ENCODE results near the gene GALNT14.

GALNT14 gene

GRCh38 chr2:30888852-30889409 is 249.3 kb downstream of the GALNT14 start:
- DNase-seq (ENCODE audit: low read depth) = no peak

- no peak for DNase-seq (ENCODE audit: low read depth)
Measured at GRCh38 chr2:30886080-30886479, 252.2 kb downstream of the GALNT14 start.

GRCh38 chr2:30883822-30884221 is 254.4 kb downstream of the GALNT14 start:
- DNase-seq (ENCODE audit: low read depth) = no peak

- DNase-seq (ENCODE audit: low read depth) = no peak
Measured at GRCh38 chr2:30883184-30883583, 255.1 kb downstream of the GALNT14 start.

GRCh38 chr2:30880516-30880915 is 257.7 kb downstream of the GALNT14 start:
- DNase-seq (ENCODE audit: low read depth) = no peak

- no peak for DNase-seq (ENCODE audit: low read depth)
Measured at GRCh38 chr2:30877833-30878232, 260.4 kb downstream of the GALNT14 start.

GRCh38 chr2:30872797-30873196 is 265.4 kb downstream of the GALNT14 start:
- no peak for DNase-seq (ENCODE audit: low read depth)

- DNase-seq (ENCODE audit: low read depth) = no peak
Measured at GRCh38 chr2:30871980-30872789, 266.1 kb downstream of the GALNT14 start.

GRCh38 chr2:30871440-30871839 is 266.8 kb downstream of the GALNT14 start:
- no peak for DNase-seq (ENCODE audit: low read depth)

GRCh38 chr2:30869988-30870387 is 268.3 kb downstream of the GALNT14 start:
- no peak for DNase-seq (ENCODE audit: low read depth)

- DNase-seq (ENCODE audit: low read depth) = no peak
Measured at GRCh38 chr2:30867385-30867784, 270.9 kb downstream of the GALNT14 start.

- no peak for DNase-seq (ENCODE audit: low read depth)
Measured at GRCh38 chr2:30866974-30867373, 271.3 kb downstream of the GALNT14 start.

GRCh38 chr2:30865892-30866681 is 272.2 kb downstream of the GALNT14 start:
- no peak for DNase-seq (ENCODE audit: low read depth)

- DNase-seq (ENCODE audit: low read depth) = no peak
Measured at GRCh38 chr2:30865243-30865642, 273.0 kb downstream of the GALNT14 start.

GRCh38 chr2:30862054-30862651 is 276.1 kb downstream of the GALNT14 start:
- DNase-seq (ENCODE audit: low read depth) = no peak

- no peak for DNase-seq (ENCODE audit: low read depth)
Measured at GRCh38 chr2:30860726-30861125, 277.5 kb downstream of the GALNT14 start.
